Activated CD4-positive, alpha-beta T cell treated with anti-CD3 and anti-CD28 coated beads, Interleukin-2, amount 10 ng/mL, durations not matched to agents 24 days and 14 days (primary cell): ENCODE results near the gene PSMD8. TPM values are rescaled to one million over a fixed set of nuclear protein-coding genes. Genes with fewer than 3 reads are reported as not detected.
"Not testable (repeated sequence)": the region's sequence is repeated elsewhere in the genome, so short reads cannot be mapped to it uniquely, and the experiment has no call there.

Source experiments
- DNase-seq: peaks from one replicate; pipeline ENCODE4 v3.0.0; 2022
- H3K27ac Mint-ChIP-seq: one replicate; pipeline ENCODE4 v1.8.0; 2022; ENCODE audit warnings: mild to moderate bottlenecking, mixed read lengths
- H3K27me3 Mint-ChIP-seq: one replicate; pipeline ENCODE4 v1.8.0; 2022; ENCODE audit warnings: mixed read lengths
- H3K36me3 Mint-ChIP-seq: one replicate; pipeline ENCODE4 v1.8.0; 2022; ENCODE audit warnings: low read depth, mild to moderate bottlenecking, mixed read lengths
- H3K4me1 Mint-ChIP-seq: one replicate; pipeline ENCODE4 v1.8.0; 2021; ENCODE audit warnings: mixed read lengths
- H3K4me3 Mint-ChIP-seq: one replicate; pipeline ENCODE4 v1.8.0; 2022; ENCODE audit warnings: mild to moderate bottlenecking, moderate library complexity, mixed read lengths
- H3K9me3 Mint-ChIP-seq: one replicate; pipeline ENCODE4 v1.8.0; 2021; ENCODE audit warnings: mixed read lengths
- intact Hi-C: fragments of 100-400 bp; cut with micrococcal nuclease; formaldehyde crosslinking; loops from one replicate; pipeline ENCODE4 v1.15.1; 2023
- total RNA-seq: library from RNA; stranded (reverse); gene quantifications from 2 replicates; pipeline ENCODE4 v1.2.3, GENCODE V29; 2022

The PSMD8 gene
- total RNA-seq, 1 donor from 2014 or later, result 314 TPM

GRCh38 chr19:38417146-38417543 lies 42.8 kb downstream of the PSMD8 start:
- Mint-ChIP-seq H3K27me3 (no peaks in the 10 kb centered on the region), H3K4me1 (peaks cover 19% of the 10 kb centered on the region), H3K27ac (peak overlapping the region; percentile 82), H3K9me3 (no peaks in the 10 kb centered on the region), H3K4me3 (peak overlapping the region; percentile 88), H3K36me3 (no peaks in the 10 kb centered on the region)
- no peak for DNase-seq
- intact Hi-C loops, result no loop called here

GRCh38 chr19:38417544-38418506 lies 43.5 kb downstream of the PSMD8 start:
- DNase-seq, result peak; percentile 91
- no peaks in the 10 kb centered on the region for H3K27me3 Mint-ChIP-seq
- intact Hi-C loops, result no loop called here
- peak overlapping the region; percentile 88 for H3K4me3 Mint-ChIP-seq
- peak overlapping the region; percentile 82 for H3K27ac Mint-ChIP-seq
- no peaks in the 10 kb centered on the region for H3K36me3 Mint-ChIP-seq
- no peaks in the 10 kb centered on the region for H3K9me3 Mint-ChIP-seq
- peaks cover 19% of the 10 kb centered on the region for H3K4me1 Mint-ChIP-seq

- Mint-ChIP-seq H3K9me3 (no peaks in the 10 kb centered on the region), H3K27ac (no peak overlapping the region), H3K4me3 (no peak overlapping the region), H3K4me1 (peaks cover 21% of the 10 kb centered on the region), H3K27me3 (no peaks in the 10 kb centered on the region), H3K36me3 (no peaks in the 10 kb centered on the region)
- DNase-seq, result no peak
- intact Hi-C loops, result no loop called here
Observed at GRCh38 chr19:38420935-38421334, 46.6 kb downstream of the PSMD8 start.

GRCh38 chr19:38421856-38422255 lies 47.5 kb downstream of the PSMD8 start:
- Mint-ChIP-seq H3K4me3 (no peak overlapping the region), H3K9me3 (no peaks in the 10 kb centered on the region), H3K4me1 (peaks cover 21% of the 10 kb centered on the region), H3K27me3 (no peaks in the 10 kb centered on the region), H3K36me3 (no peaks in the 10 kb centered on the region), H3K27ac (no peak overlapping the region)
- intact Hi-C loops, result no loop called here
- no peak for DNase-seq

- no peaks in the 10 kb centered on the region for H3K36me3 Mint-ChIP-seq
- intact Hi-C loops, result no loop called here
- no peak overlapping the region for H3K27ac Mint-ChIP-seq
- H3K27me3 Mint-ChIP-seq, result no peaks in the 10 kb centered on the region
- H3K9me3 Mint-ChIP-seq, result no peaks in the 10 kb centered on the region
- H3K4me1 Mint-ChIP-seq, result peaks cover 20% of the 10 kb centered on the region
- no peak overlapping the region for H3K4me3 Mint-ChIP-seq
- no peak for DNase-seq
Observed at GRCh38 chr19:38422438-38422837, 48.1 kb downstream of the PSMD8 start.

GRCh38 chr19:38424272-38424671 lies 49.9 kb downstream of the PSMD8 start:
- Mint-ChIP-seq H3K27ac (no peak overlapping the region), H3K36me3 (no peaks in the 10 kb centered on the region), H3K4me3 (no peak overlapping the region), H3K27me3 (no peaks in the 10 kb centered on the region), H3K9me3 (no peaks in the 10 kb centered on the region), H3K4me1 (peaks cover 20% of the 10 kb centered on the region)
- DNase-seq, result no peak
- intact Hi-C loops, result no loop called here

GRCh38 chr19:38425222-38425809 lies 50.9 kb downstream of the PSMD8 start:
- no peak for DNase-seq
- no peaks in the 10 kb centered on the region for H3K36me3 Mint-ChIP-seq
- peak overlapping the region; percentile 40 for H3K4me3 Mint-ChIP-seq
- H3K9me3 Mint-ChIP-seq, result no peaks in the 10 kb centered on the region
- no peaks in the 10 kb centered on the region for H3K27me3 Mint-ChIP-seq
- intact Hi-C loops, result no loop called here
- peaks cover 25% of the 10 kb centered on the region for H3K4me1 Mint-ChIP-seq
- H3K27ac Mint-ChIP-seq, result peak overlapping the region; percentile 84

- H3K9me3 Mint-ChIP-seq, result no peaks in the 10 kb centered on the region
- peaks cover 27% of the 10 kb centered on the region for H3K4me1 Mint-ChIP-seq
- H3K27ac Mint-ChIP-seq, result peak within 1 kb of the TSS; percentile 86
- H3K27me3 Mint-ChIP-seq, result peaks cover 2% of the 10 kb centered on the region
- no peaks in the 10 kb centered on the region for H3K36me3 Mint-ChIP-seq
- H3K4me3 Mint-ChIP-seq, result peak within 1 kb of the TSS; percentile 52
- DNase-seq, result peak; percentile 75
- intact Hi-C loops, result loop anchor here (2.0 kb wide), 1 partner anchor 23 kb away; the partner anchor contains the start of gene FAM98C
Observed at GRCh38 chr19:38425810-38426466, 51.6 kb downstream of the PSMD8 start, which contains the start of gene RASGRP4. RASGRP4 (minus strand) TSS chr19:38426219; CDS start chr19:38426091, 128 bp downstream.

GRCh38 chr19:38427035-38427677 lies 52.8 kb downstream of the PSMD8 start:
- not testable (repeated sequence) for H3K27me3 Mint-ChIP-seq, H3K36me3 Mint-ChIP-seq, H3K9me3 Mint-ChIP-seq
- Mint-ChIP-seq H3K4me3 (peak overlapping the region; percentile 21), H3K4me1 (peaks cover 27% of the 10 kb centered on the region), H3K27ac (peak overlapping the region; percentile 83)
- intact Hi-C loops, result loop anchor here (2.0 kb wide), 1 partner anchor 24 kb away; the partner anchor contains the start of gene FAM98C
- DNase-seq, result peak; percentile 76

GRCh38 chr19:38429055-38429810 lies 54.9 kb downstream of the PSMD8 start:
- Mint-ChIP-seq H3K4me1 (peaks cover 34% of the 10 kb centered on the region), H3K27ac (peak overlapping the region; percentile 94), H3K36me3 (no peaks in the 10 kb centered on the region), H3K27me3 (peaks cover 9% of the 10 kb centered on the region), H3K9me3 (no peaks in the 10 kb centered on the region), H3K4me3 (peak overlapping the region; percentile 59)
- peak; percentile 67 for DNase-seq
- intact Hi-C loops, result no loop called here

- peaks cover 12% of the 10 kb centered on the region for H3K27me3 Mint-ChIP-seq
- H3K27ac Mint-ChIP-seq, result peak overlapping the region; percentile 94
- intact Hi-C loops, result no loop called here
- peaks cover 36% of the 10 kb centered on the region for H3K4me1 Mint-ChIP-seq
- DNase-seq, result no peak
- no peaks in the 10 kb centered on the region for H3K9me3 Mint-ChIP-seq
- peak overlapping the region; percentile 59 for H3K4me3 Mint-ChIP-seq
- no peaks in the 10 kb centered on the region for H3K36me3 Mint-ChIP-seq
Observed at GRCh38 chr19:38429811-38430156, 55.4 kb downstream of the PSMD8 start.

- Mint-ChIP-seq H3K36me3 (no peaks in the 10 kb centered on the region), H3K4me1 (peaks cover 34% of the 10 kb centered on the region), H3K27ac (peak overlapping the region; percentile 53), H3K27me3 (peaks cover 12% of the 10 kb centered on the region), H3K9me3 (no peaks in the 10 kb centered on the region), H3K4me3 (no peak overlapping the region)
- intact Hi-C loops, result no loop called here
- DNase-seq, result no peak
Observed at GRCh38 chr19:38430931-38431330, 56.6 kb downstream of the PSMD8 start.

GRCh38 chr19:38433268-38433733 lies 58.9 kb downstream of the PSMD8 start, which contains the start of gene RYR1:
RYR1 (plus strand) TSS chr19:38433691; CDS start chr19:38433830, 139 bp downstream.
- intact Hi-C loops, result no loop called here
- peak within 1 kb of the TSS; percentile 53 for H3K4me3 Mint-ChIP-seq

More at GRCh38 chr19:38433268-38433733, 58.9 kb downstream of the PSMD8 start, which contains the start of gene RYR1:
- Mint-ChIP-seq H3K27ac (peak within 1 kb of the TSS; percentile 74), H3K4me1 (peaks cover 21% of the 10 kb centered on the region), H3K36me3 (no peaks in the 10 kb centered on the region), H3K27me3 (peaks cover 15% of the 10 kb centered on the region), H3K9me3 (no peaks in the 10 kb centered on the region)
- DNase-seq, result peak; percentile 87
